AG04450 (cell line): Measurements from ENCODE around the gene SLC35A2. TPM values are rescaled to one million over a fixed set of nuclear protein-coding genes. Genes with fewer than 3 reads are reported as not detected.

ENCODE experiments used
- CTCF ChIA-PET: fragments of 300-600, 350-600 bp; formaldehyde crosslinking; extraction: SDS; loops from one replicate; lab custom pipeline; 2022; ENCODE audit warnings: antibody characterized with exemption, inconsistent platforms; lab: Charles Lee
- POLR2A ChIA-PET: fragments of 350-600 bp; formaldehyde crosslinking; extraction: SDS; loops from one replicate; lab custom pipeline; 2021; ENCODE audit warnings: antibody characterized with exemption, inconsistent platforms; lab: Yijun Ruan, JAX
- DNase-seq: peaks from one replicate; pipeline ENCODE4 v3.0.0-alpha.2; 2011; ENCODE audit warnings: low read depth, low spot score
- H3K27ac ChIP-seq: one replicate; pipeline ENCODE4 v1.5.1; 2012; ENCODE audit warnings: low read depth, low read length, control low read depth
- H3K27me3 ChIP-seq: one replicate; pipeline ENCODE4 v1.6.0; 2012; ENCODE audit warnings: low read length; ENCODE audit not compliant: control insufficient read depth, insufficient read depth
- H3K4me3 ChIP-seq: 2 replicates; pipeline ENCODE4 v1.5.1; 2011; ENCODE audit warnings: mild to moderate bottlenecking, low read depth, low read length, control low read depth
- H3K9me3 ChIP-seq: 2 replicates; pipeline ENCODE4 v1.5.1; 2012; ENCODE audit warnings: low read length; ENCODE audit not compliant: control insufficient read depth, insufficient read depth
- polyA plus RNA-seq: library from polyadenylated mRNA; depleted of rRNA; stranded (reverse); fragments of >200 nt; gene quantifications from 2 replicates; pipeline ENCODE4 v1.2.3, GENCODE V29; 2011
- TF ChIP-seq, protein P1 (sequence below): IDR thresholded peaks from 2 replicates; pipeline ENCODE4 v1.5.1; 2011; ENCODE audit warnings: low read depth, low read length, control low read depth, inconsistent platforms

Gene SLC35A2
- polyA plus RNA-seq, 1 experiment, result 39.2 TPM

- Histone ChIP-seq H3K27me3 (no peaks in the 10 kb centered on the region), H3K9me3 (no peaks in the 10 kb centered on the region), H3K27ac (no peak overlapping the region), H3K4me3 (peak overlapping the region; percentile 60)
- POLR2A ChIA-PET, result interaction anchor here (0.6 kb wide), 1 partner anchor 125 kb away, joined by 3 read pairs; the partner anchor contains the start of gene TFE3
- TF ChIP-seq, protein P1, sequence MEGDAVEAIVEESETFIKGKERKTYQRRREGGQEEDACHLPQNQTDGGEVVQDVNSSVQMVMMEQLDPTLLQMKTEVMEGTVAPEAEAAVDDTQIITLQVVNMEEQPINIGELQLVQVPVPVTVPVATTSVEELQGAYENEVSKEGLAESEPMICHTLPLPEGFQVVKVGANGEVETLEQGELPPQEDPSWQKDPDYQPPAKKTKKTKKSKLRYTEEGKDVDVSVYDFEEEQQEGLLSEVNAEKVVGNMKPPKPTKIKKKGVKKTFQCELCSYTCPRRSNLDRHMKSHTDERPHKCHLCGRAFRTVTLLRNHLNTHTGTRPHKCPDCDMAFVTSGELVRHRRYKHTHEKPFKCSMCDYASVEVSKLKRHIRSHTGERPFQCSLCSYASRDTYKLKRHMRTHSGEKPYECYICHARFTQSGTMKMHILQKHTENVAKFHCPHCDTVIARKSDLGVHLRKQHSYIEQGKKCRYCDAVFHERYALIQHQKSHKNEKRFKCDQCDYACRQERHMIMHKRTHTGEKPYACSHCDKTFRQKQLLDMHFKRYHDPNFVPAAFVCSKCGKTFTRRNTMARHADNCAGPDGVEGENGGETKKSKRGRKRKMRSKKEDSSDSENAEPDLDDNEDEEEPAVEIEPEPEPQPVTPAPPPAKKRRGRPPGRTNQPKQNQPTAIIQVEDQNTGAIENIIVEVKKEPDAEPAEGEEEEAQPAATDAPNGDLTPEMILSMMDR, result no peak
- CTCF ChIA-PET, result no interaction called here
- no peak for DNase-seq
These were observed 6.8 kb upstream of the SLC35A2 start for GRCh38 chrX:48918301-48918642.

GRCh38 chrX:48917139-48918001, 5.9 kb upstream of the SLC35A2 start:
- Histone ChIP-seq H3K27ac (peak overlapping the region; percentile 4), H3K4me3 (peak overlapping the region; percentile 60), H3K27me3 (no peaks in the 10 kb centered on the region), H3K9me3 (no peaks in the 10 kb centered on the region)
- ChIA-PET POLR2A (no interaction called here), CTCF (interaction anchor here (0.7 to 1.0 kb wide), 2 partner anchors 10 to 269 kb away, joined by 5 read pairs; no protein-coding TSS in a partner anchor)
- TF ChIP-seq, protein P1, result peak; percentile 82
- DNase-seq, result peak; percentile 63

- no peak overlapping the region for H3K27ac ChIP-seq
- H3K4me3 ChIP-seq, result no peak overlapping the region
- DNase-seq, result no peak
- H3K9me3 ChIP-seq, result no peaks in the 10 kb centered on the region
- CTCF ChIA-PET, result no interaction called here
- POLR2A ChIA-PET, result no interaction called here
- no peaks in the 10 kb centered on the region for H3K27me3 ChIP-seq
- TF ChIP-seq, protein P1, result no peak
These were observed 3.4 kb upstream of the SLC35A2 start for GRCh38 chrX:48914593-48915493.

GRCh38 chrX:48913605-48914366, 2.3 kb upstream of the SLC35A2 start:
- ChIA-PET CTCF (no interaction called here), POLR2A (interaction anchor here (0.7 kb wide), 1 partner anchor 151 kb away, joined by 7 read pairs; no protein-coding TSS in a partner anchor)
- TF ChIP-seq, protein P1, result no peak
- Histone ChIP-seq H3K27me3 (no peaks in the 10 kb centered on the region), H3K4me3 (no peak overlapping the region), H3K9me3 (no peaks in the 10 kb centered on the region), H3K27ac (no peak overlapping the region)
- DNase-seq, result no peak
